Uterus (tissue), 4 donors: ENCODE measurements around the gene C11orf91. TPM values are rescaled to one million over a fixed set of nuclear protein-coding genes. Genes with fewer than 3 reads are reported as not detected.
A peak's percentile ranks its signal among the peaks of the same experiment; 100 is the strongest.

Experiments
- DNase-seq, 2 donors: peaks; one replicate each; pipeline ENCODE4 v3.0.0-alpha.2; 2019 to 2020
- H3K27ac ChIP-seq, 2 donors: fragments of 200-600 bp; sonication (generic); 1 replicate in 1 of 2; 2 replicates in 1 of 2; pipeline ENCODE4 v1.5.1; 2016 to 2018
- H3K27me3 ChIP-seq, 2 donors: fragments of 200-600 bp; sonication (generic); one replicate each; pipeline ENCODE4 v1.5.1; 2018 to 2019; ENCODE audit warnings: control low read depth in 1 of 2
- H3K36me3 ChIP-seq, 2 donors: fragments of 200-600 bp; sonication (generic); one replicate each; pipeline ENCODE4 v1.5.1; 2019; ENCODE audit warnings: control low read depth in 1 of 2
- H3K4me1 ChIP-seq, 2 donors: fragments of 200-600 bp; sonication (generic); one replicate each; pipeline ENCODE4 v1.5.1; 2018 to 2019; ENCODE audit warnings: control low read depth in 1 of 2
- H3K4me3 ChIP-seq, 2 donors: fragments of 200-600 bp; sonication (generic); 1 replicate in 1 of 2; 2 replicates in 1 of 2; pipeline ENCODE4 v1.5.1; 2018 to 2019; ENCODE audit warnings: mild to moderate bottlenecking in 1 of 2
- H3K9me3 ChIP-seq, 2 donors: fragments of 200-600 bp; sonication (generic); one replicate each; pipeline ENCODE4 v1.5.1; 2019; ENCODE audit warnings: control low read depth in 1 of 2
- POLR2A ChIP-seq, 2 donors: fragments of 450-650 bp; IDR thresholded peaks; one replicate each; pipeline ENCODE4 v1.6.1; 2016; ENCODE audit warnings: antibody characterized with exemption in 2 of 2, mild to moderate bottlenecking in 1 of 2, moderate library complexity in 1 of 2
- intact Hi-C: fragments of 100-400 bp; cut with DNase I; formaldehyde crosslinking; loops from one replicate; pipeline ENCODE4 v1.15.1; 2023; ENCODE audit warnings: low total_unique reads
- total RNA-seq, 4 donors: library from RNA; depleted of rRNA in 3 of 4; stranded (reverse); fragments of >200 nt in 3 of 4; gene quantifications; one replicate each; pipeline versions ENCODE4 v1.1.0 to v1.2.4, GENCODE V29; 2014 to 2023
- TF ChIP-seq, protein P1 (sequence below), 4 experiments: fragments of 200-600 bp in 2 of 4; fragments of 450-650 bp in 2 of 4; sonication (generic) in 2 of 4; IDR thresholded peaks; one replicate each; pipeline ENCODE4 v1.5.1; 2016 to 2019; ENCODE audit warnings: antibody characterized with exemption in 4 of 4, mild to moderate bottlenecking in 2 of 4, moderate library complexity in 1 of 4
- donor health status: DM: yes; HTN: yes; CAD: no.

C11orf91 gene
- total RNA-seq, 4 donors from 2014 or later = not detected

GRCh38 chr11:33695051-33695566 is 5.5 kb downstream of the C11orf91 start:
- Histone ChIP-seq H3K27me3 (no peaks in the 10 kb centered on the region), H3K4me3 (no peak overlapping the region), H3K4me1 (peaks cover 0 to 10% of the 10 kb centered on the region in 2 donors), H3K36me3 (no peaks in the 10 kb centered on the region), H3K27ac (peak overlapping the region; percentile 9 to 54), H3K9me3 (no peaks in the 10 kb centered on the region)
- TF ChIP-seq, protein P1, sequence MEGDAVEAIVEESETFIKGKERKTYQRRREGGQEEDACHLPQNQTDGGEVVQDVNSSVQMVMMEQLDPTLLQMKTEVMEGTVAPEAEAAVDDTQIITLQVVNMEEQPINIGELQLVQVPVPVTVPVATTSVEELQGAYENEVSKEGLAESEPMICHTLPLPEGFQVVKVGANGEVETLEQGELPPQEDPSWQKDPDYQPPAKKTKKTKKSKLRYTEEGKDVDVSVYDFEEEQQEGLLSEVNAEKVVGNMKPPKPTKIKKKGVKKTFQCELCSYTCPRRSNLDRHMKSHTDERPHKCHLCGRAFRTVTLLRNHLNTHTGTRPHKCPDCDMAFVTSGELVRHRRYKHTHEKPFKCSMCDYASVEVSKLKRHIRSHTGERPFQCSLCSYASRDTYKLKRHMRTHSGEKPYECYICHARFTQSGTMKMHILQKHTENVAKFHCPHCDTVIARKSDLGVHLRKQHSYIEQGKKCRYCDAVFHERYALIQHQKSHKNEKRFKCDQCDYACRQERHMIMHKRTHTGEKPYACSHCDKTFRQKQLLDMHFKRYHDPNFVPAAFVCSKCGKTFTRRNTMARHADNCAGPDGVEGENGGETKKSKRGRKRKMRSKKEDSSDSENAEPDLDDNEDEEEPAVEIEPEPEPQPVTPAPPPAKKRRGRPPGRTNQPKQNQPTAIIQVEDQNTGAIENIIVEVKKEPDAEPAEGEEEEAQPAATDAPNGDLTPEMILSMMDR (IDR thresholded peaks at IDR 0.05) = no peak
- TF ChIP-seq POLR2A (IDR thresholded peaks at IDR 0.05) = no peak
- intact Hi-C loops = no loop called here
- DNase-seq = no peak

- H3K4me1 ChIP-seq = peaks cover 0 to 10% of the 10 kb centered on the region in 2 donors
- H3K4me3 ChIP-seq = no peak overlapping the region
- no peaks in the 10 kb centered on the region for H3K9me3 ChIP-seq
- no peaks in the 10 kb centered on the region for H3K36me3 ChIP-seq
- peak overlapping the region; percentile 9 to 54 for H3K27ac ChIP-seq
- H3K27me3 ChIP-seq = no peaks in the 10 kb centered on the region
- no peak for DNase-seq
- intact Hi-C loops = no loop called here
- TF ChIP-seq, protein P1 (IDR thresholded peaks at IDR 0.05) = no peak
- no peak for TF ChIP-seq POLR2A (IDR thresholded peaks at IDR 0.05)
These were observed 6.1 kb downstream of the C11orf91 start for GRCh38 chr11:33694346-33695050.

GRCh38 chr11:33692541-33692940 is 8.1 kb downstream of the C11orf91 start:
- peak overlapping the region; percentile 86 for H3K27ac ChIP-seq
- intact Hi-C loops = no loop called here
- DNase-seq = no peak
- H3K36me3 ChIP-seq = no peaks in the 10 kb centered on the region
- H3K4me3 ChIP-seq = no peak overlapping the region
- peaks cover 0 to 10% of the 10 kb centered on the region in 2 donors for H3K4me1 ChIP-seq
- TF ChIP-seq, protein P1 (IDR thresholded peaks at IDR 0.05) = no peak
- TF ChIP-seq POLR2A (IDR thresholded peaks at IDR 0.05) = no peak
- no peaks in the 10 kb centered on the region for H3K9me3 ChIP-seq
- H3K27me3 ChIP-seq = no peaks in the 10 kb centered on the region

GRCh38 chr11:33692013-33692504 is 8.6 kb downstream of the C11orf91 start:
- H3K9me3 ChIP-seq = no peaks in the 10 kb centered on the region
- H3K4me1 ChIP-seq = peaks cover 0 to 10% of the 10 kb centered on the region in 2 donors
- TF ChIP-seq POLR2A (IDR thresholded peaks at IDR 0.05) = peak; percentile 23 to 28
- TF ChIP-seq, protein P1 (IDR thresholded peaks at IDR 0.05) = no peak
- peak; percentile 58 to 82 for DNase-seq
- H3K4me3 ChIP-seq = peak overlapping the region in 1 of 2 donors; percentile 9
- H3K27me3 ChIP-seq = no peaks in the 10 kb centered on the region
- intact Hi-C loops = no loop called here
- peak overlapping the region; percentile 86 for H3K27ac ChIP-seq
- H3K36me3 ChIP-seq = no peaks in the 10 kb centered on the region
